Stimulated activated CD4-positive, alpha-beta T cell treated with anti-CD3 and anti-CD28 coated beads, Interleukin-1b, Interleukin-23, amount 100 ng/mL, for 48 hours (primary cell): ENCODE results near the gene ARAP3.

Experiments used
- DNase-seq: peaks from one replicate; pipeline ENCODE4 v3.0.0-alpha.2; 2020

ARAP3 gene

GRCh38 chr5:141669520-141669919, 12.5 kb downstream of the ARAP3 start:
- no peak for DNase-seq

DNA sequence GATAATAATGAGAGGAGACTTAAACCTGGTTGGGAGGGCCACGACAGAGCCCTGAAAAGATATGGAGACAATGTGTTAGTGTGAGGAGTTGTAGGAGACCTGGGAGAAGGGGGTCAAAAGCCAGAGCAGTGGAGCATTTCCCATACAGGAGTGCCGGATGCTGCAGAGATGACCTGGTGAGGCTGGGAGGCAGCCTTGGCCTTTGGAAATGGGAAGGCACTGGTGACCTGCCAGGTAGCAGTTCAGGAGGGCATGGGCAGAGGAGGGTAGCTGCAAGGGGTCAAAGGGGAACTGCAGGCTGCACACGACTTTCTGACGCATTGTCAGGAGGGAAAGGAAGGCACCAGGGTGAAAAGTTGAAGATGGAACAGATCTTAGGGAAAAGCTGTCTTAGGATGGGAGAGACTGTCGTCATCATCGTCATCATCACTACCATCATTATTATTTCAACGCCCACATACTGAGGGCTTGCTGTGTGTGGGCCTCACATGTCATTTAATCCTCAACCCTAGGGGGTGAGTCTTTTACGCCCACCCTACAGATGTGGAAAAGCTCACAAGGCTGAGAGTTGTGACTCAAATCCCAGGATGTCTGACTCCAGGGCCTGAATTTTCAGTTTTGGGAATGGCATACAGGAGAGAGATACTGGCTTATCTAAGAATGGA, 13.3 kb downstream of the ARAP3 start:
- no peak for DNase-seq

DNA sequence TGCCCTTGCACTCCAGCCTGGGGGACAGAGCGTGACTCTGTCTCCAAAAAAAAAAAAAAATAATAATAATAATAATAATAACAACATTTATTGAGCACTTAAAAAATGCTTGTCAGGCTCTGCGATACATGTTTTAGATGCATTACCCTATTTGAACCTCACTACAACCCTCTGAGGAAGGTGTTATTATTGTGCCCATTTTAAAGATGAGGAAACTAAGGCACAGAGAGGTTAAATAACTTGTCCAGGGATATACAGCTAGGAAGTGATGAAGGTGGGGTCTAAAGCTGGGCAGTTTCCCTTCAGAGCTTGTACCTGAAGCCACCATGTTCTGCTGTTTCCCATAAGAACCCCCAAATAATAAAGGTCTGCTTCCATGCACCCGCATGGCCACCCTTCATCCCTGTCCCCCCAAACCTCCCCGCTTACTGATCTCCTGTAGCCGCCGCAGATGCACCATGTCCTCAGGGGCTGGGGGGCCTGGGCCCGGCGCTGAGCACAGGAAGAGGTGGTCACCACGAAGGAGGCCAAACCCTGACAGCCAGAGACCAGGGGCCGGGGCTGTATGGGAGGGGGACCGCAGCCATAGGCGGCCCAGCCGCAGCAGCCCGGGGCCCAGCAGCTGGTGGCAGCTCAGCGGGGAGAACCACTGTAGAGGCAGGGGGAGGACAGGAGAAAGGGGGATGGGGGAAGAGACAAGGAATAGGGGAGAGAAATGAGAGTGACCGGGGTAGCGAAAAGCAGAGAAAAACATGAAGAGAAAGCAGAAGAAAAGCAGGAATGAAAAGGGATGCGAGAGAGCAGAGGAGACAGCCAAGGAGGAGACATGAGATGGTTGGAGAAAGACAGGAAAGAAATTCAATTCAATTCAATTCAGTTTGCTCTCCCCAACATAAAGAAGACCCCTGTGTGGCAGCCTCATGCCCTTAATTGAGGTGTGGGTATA, 15.8 kb downstream of the ARAP3 start:
- no peak for DNase-seq

DNA sequence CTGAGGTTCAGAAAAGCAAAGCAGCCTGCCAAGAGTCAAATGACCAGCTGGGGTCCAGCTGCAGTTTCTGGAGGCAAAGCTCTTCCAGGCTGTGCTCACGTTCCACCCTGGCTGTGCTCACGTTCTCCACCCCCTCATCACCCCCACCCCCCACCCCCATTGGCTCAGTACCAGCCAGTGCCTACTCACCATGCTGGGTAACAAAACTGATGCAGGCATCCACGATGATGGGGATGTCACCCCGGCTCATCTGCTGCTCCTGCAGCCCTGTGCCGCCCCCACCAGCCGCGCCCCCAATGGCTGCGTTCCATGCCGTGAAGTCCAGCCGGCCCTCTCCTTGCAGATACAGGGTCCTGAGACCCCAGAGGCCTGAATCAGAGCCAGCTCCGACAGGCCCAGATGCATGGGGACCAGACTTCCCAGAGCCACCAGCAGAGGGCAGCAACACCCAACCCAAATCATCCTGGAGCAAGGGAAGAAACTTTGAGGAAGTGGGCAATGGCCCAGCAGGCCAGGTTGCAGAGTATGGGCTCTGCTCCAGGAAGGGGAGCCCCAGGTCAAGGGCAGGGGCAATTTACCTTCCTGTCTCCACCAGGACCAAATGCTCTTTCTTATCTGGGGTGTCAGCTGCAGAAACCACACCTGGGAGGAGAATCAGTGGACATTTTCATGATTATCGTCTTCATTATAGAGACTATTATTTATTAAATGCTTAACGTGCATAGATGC, 17.1 kb downstream of the ARAP3 start:
- peak; percentile 72 for DNase-seq

GRCh38 chr5:141663506-141663905, 18.5 kb downstream of the ARAP3 start:
- no peak for DNase-seq

DNA sequence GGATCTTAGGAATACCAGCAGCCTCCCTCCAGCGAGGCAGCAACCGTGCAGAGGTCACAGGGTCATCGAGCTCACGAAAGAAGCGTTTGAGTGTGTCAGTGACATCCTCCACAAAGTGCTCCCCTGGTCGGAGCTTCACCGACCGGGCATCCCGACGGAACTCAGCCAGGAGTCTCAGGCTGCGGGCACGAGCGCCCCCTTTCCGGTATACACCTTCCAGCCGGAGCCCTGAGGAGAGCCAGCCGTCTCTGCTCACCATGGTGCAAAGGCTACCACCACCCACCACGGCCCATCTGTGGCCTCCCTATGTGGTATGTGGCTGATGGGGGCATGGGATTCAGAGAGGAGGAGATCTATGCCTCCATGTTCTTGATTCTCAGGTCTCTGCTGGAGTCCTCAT, 20.0 kb downstream of the ARAP3 start:
- no peak for DNase-seq

- DNase-seq = no peak
These were observed 24.0 kb downstream of the ARAP3 start for GRCh38 chr5:141657937-141658545.

GRCh38 chr5:141657404-141657803, 24.6 kb downstream of the ARAP3 start:
- no peak for DNase-seq

- no peak for DNase-seq
These were observed 25.6 kb downstream of the ARAP3 start for GRCh38 chr5:141656396-141656795.

DNA sequence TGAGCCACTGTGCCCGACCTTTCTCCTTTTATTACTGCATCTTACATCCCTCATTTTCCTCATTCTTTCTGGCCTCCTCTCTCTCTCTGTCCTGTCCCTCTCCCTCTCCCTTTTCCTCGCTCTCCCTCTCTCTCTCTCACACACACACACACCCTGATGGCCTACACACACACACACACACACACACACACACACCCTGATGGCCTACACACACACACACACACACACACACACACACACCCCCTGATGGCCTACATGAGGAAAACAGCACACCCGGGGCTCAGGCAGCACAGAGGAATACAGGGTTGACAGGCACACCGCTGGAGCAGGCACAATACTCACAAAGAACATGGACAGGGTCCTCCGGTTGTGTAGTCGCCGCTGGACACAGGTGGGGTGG, 27.0 kb downstream of the ARAP3 start:
- DNase-seq = no peak

DNA sequence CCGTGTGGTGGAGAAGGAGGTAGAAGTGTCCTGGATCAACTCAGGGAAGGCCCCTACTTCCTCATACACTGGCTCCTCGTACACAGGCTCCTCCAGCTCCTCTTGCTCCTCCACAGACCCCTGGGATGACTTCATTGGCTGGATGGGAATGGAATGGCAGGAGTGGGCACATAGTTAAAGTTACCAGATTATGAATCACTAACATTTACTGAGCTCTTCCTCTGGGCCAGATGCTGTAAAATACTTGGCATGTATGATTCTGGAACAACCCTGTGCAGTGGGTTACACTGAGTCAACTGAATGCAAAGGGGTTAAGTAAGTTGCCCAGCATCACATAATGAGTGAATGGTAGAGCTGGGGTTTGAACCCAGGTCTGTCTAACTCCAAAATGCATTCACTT, 27.7 kb downstream of the ARAP3 start:
- DNase-seq = no peak

GRCh38 chr5:141651728-141652105, 30.3 kb downstream of the ARAP3 start:
- DNase-seq = no peak

DNA sequence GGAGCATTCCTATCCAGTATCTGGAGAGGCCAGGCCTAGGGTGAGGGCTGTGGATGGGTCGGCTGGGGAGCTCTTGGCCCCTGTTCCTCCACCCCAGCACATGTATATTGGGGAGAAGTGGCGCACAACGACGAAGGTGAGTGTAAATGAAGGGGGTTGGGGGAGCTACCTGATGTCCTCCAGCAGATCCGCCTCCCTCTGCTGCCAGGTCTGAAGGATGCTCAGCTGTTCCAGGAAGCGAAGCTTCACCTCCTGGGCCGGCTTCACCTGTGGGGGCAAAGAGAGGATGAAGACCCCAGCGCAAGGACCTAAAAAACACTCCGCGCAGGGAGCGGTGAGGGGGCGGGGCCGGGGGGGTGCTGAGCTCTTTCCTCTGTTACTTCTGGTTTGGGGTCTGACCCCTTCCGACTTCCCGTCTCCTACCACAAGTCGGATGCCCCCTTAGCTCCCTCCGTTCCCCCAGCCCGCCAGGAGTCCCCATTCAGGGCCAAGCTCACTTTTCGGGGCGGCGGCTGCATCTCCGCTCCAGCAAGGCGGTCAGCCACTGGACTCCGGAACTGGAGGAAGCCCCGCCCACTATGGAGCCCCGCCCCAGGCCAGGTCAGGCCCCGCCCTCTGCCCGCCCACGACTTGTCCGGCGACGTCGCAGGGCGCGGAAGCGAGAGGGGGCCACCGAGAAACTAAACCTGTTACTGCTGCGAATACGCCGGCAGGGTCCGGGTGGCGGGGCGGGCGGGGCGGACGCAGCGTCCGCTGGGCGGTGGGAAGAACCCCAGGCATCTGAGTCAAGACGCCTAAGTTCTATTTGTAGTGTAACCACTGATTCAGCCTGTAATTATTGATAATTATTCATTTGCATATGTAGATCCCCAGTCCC, 30.9 kb downstream of the ARAP3 start, which contains the start of gene FCHSD1:
Gene FCHSD1 (minus strand): TSS at position 568 of the 877 bp plus-strand sequence. CDS start 50 bp downstream, at position 518.
- peak; percentile 81 for DNase-seq

DNA sequence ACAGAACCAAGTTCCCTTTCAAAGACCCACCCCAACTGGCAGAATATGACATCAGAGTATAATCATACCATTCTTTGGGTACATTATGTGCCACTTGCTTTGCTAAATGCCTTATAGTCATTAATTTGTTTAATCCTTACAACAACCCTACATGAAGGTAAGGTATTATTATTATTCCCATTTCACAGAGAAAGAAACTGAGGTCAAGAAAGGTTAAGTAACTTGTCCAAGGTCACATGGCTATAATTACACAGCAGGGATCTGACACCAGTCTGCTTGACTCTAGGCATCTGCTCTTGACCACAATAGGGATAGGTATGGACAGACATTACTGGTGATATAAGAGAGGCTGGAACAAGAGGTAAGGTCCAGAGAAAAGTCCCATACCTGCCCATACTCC, 32.1 kb downstream of the ARAP3 start:
- DNase-seq = no peak

DNA sequence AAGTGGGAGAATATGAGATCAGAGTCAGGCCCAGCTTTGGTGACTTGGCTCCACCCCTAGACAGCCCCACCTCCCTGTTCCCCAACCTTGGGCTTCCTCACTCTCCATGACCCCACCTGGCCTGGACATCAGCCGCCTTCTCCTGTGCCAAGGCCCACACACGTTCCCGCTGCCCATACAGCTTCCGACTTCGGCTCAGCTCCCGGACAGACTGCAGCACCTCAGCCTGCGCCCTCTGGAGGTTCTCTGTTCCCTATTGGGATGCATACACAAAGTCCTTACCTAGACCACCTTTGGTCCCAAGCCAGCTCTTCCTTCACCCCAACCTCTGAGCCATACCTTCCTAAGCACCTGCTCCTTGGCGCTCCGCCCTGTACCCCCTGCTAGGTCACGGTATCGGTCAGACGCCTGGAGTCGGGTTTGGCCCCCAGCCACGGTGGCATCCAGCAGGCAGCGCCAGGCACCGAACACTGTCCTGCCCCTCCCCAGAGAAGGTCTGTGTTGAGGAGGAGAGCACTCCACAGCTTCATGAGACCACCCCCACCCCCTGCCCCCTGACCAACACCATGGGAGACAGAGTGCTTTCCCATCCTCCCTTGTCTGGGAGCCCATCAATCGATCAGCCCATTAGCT, 32.9 kb downstream of the ARAP3 start:
- no peak for DNase-seq

- DNase-seq = no peak
These were observed 34.2 kb downstream of the ARAP3 start for GRCh38 chr5:141647851-141648250.

- DNase-seq = no peak
These were observed 34.8 kb downstream of the ARAP3 start for GRCh38 chr5:141647242-141647641.

DNA sequence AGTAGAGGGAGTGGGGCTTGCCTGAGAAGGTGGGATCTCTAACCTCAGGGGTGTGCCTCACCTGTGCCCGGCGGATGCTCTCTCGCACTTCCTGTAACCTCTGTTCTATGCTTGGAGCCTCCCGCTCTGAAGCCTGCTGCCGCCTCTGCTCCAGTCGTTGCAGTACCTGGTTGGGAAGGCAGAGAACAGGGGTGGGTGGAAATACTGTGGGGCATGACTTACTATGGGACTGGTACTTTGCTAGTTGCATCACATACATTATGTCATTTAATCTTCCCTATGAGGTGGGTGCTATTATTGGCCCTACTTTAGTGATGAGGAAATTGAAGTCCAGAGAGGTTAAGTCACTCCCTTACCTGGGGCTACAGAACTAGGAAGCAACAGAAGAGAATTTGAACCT, 36.0 kb downstream of the ARAP3 start:
- no peak for DNase-seq

- no peak for DNase-seq
These were observed 40.3 kb downstream of the ARAP3 start for GRCh38 chr5:141641634-141642267.

DNA sequence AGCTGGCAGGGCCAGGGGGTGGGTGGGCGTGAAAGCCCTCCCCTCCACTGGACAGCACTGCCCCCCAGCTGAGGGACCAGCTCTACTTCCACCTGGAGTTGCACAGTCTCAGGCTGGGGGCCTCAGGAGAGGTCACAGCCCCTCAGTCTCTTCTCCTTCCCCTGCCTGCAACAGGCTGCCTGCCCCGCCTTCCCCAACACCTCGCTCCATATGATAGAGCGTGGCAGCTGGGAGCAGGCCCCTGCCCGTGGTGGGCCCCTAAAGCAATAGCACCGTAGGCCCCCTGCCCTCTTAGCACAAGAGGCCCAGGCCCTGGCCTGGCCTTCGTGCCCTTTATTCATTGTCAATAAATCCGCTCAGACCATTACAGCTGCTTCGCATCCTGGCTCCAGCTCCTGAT, 41.3 kb downstream of the ARAP3 start:
- no peak for DNase-seq

DNA sequence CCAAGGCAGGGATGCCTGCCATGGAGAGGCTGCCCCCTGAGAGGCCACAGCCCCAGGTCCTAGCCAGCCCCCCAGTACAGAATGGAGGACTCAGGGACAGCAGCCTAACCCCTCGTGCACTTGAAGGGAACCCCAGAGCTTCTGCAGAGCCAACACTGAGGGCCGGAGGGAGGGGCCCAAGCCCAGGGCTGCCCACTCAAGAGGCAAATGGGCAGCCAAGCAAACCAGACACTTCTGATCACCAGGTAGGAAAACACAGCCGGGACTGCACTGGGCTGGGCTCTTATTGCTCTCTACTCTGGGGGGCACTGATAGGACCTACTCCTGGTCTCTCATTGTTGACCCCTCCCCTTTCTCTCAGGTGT, 42.0 kb downstream of the ARAP3 start:
- DNase-seq = no peak
